NCI-H82 (cell line): ENCODE results near the gene PFKP.

Experiments
- DNase-seq: peaks from one replicate; lab custom pipeline; 2025; lab: John Stamatoyannopoulos, UW

PFKP gene

DNA sequence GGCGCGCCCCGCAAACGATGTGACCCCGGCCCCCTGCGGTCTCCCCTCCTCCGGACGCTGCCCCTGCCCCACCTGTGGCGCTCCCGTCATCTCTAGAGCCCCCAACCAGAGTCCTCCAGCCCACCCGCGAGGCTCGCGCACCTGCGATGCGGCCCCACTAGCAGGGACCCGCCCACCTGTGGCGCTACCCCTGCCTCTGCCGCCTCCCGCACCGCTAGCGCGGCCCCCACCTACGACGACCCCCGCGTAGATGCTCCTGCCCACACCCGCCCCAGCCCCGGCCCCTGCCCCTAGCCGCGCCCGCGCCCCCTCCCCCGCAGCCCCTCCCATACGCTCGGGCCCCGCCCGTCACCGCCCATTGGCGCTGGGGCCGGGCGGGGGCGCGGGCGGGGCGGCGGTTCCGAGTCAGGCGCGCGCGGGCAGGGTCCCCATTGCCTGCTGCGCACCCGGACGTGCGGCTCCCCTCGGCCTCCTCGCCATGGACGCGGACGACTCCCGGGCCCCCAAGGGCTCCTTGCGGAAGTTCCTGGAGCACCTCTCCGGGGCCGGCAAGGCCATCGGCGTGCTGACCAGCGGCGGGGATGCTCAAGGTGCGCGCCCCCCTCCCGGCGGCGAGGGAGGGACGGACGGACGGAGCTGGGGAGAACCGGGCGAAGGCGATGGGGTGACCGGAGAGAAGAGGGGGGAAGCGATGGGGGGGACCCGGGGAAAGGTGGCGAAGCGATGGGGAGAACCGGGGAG is at the start of gene PFKP:
TSS of gene PFKP (plus strand) at position 431 of the 741 bp plus-strand sequence. CDS start at position 479, 48 bp downstream.
- DNase-seq, result peak; percentile 56

DNA sequence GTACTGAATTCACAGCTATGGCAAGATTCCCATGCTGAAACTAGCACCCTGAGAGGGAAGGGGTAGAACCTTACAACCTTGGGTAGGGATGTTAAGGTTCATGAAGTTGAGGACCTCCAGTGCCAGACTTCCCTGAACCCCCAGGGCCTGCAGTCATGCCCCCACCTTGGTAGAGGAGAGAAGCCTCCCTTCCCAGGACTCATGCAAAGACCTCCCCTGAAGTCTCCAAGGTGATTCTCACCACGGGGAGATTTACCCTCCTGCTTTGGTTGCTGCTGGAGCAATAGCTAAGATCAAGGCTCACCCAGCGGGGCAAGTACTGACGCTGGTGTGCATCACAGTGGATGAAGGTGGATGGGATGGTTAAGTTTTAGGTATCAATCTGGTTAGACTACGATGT is 49.1 kb upstream of the PFKP start:
- no peak for DNase-seq

DNA sequence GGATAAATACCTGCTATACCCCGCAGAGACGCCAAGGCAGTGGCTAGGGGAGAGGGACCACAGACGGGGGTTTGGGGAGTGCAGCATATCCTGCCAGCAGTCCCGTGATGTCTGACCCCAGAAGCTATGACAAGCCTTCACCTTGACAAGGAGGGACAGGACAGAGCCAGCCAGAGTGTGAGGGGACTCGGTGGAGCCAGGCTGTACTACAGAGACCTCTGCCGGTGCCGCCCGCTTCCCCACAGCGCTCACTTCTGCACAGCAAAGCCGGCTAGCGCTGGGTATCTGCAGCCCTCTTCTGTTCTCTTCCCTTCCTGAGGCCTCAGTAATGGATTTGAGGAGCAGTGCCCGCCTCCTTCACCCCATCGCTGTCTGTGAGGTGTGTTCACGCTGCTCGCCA is 47.0 kb upstream of the PFKP start:
- no peak for DNase-seq

DNA sequence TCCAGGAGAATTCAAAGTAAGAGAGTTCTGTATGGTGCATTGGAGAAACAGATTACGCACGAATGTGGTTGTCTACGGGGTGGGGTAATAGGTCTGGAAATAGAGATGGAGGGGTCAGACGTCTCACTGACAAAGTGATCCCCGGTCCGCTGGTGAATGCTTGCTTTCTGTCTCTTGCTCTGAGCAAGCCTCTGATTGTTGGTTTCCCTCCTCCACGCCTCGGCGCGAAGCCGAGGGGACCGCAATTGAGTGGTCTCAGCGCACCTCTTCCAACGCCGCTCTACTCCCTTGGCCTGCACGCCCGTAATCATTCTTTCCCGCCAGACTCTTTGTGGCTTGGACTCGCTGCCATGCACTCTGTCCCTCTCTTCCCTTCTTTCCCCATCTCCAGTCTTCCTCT is 46.5 kb upstream of the PFKP start:
- no peak for DNase-seq

DNA sequence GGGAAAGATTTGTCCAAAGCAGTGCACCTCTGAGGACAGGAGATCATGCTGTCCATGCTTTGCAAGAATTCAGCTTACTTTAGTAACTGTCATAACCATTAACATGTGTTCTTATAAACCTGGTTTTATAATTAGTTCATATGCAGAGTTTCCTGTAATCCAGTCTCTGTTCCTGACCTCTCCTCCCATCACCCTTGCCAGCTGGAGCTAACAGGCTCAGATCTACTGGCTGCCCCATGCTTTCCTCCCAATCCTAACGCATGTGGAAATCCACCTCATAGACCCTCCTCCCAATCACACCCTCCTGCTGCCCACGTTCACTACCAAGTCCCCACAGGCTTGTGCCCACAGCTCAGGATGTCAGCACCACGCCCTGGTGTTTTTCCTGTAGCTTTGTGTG is 45.3 kb upstream of the PFKP start:
- DNase-seq, result no peak

DNA sequence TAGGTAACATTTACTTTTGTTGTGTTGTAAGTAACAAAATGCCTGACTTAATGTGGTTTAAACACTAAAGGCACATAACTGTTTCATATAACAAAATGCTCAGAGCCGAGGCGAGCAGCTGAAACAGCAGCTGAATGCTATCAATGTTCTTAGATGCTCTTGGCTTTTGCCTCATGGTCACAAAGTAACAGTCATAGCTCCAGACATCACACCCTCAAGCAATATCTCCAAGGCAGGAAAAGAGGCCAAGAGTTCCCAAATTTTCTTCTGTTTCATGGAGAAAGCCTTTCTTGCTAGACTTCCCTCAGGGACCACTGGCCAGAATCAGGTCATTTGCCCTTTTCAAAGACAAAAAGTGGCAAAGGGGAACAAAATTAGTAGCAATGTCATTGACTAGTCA is 43.5 kb upstream of the PFKP start:
- no peak for DNase-seq

DNA sequence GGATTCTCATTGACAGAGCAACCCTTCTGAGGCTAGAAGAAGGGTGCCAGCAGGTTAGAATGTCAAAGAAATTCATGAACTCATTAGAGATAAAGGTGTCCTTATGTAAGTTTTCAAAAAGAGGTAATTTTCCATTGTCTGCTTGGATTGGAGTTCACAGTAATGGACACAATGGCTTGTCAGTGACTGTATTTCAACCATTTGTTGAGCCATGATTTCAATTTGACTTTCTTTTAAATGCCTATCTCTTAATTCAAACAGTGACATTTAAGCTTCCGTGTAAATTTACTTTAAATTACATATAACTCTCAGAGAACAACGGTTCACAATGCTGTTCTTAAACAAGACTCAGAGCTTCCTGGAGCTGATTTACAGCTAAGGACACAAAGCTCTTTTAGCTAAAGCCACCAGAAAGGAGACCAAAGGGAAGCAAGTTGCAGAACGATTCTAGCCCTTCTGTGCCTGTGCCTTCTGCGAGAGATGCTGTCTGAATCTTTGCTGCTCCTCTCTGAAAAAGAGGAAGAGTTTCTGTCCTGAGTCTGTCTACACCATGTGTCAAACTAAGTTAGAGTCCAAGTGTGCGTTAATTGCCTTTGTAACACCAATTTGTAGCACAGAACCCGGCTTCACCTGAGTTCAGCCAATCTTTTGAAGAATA is 42.2 kb upstream of the PFKP start:
- DNase-seq, result no peak

DNA sequence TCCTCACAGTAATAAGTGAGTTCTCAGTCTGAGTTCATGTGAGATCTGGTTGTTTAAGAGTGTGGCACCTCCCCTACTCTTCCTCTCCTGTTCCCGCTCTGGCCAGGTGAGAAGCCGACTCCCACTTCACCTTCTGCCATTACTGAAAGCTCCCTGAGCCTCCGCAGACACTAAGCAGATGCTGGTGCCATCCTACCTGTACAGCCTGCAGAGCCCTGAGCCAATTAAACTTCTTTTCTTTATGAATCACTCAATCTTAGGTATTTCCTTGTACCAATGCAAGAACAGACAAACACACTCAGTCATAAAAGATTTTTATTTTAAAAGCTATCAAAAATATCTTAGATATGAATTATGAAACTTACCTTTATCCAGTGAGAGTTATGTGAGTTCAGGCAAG is 39.5 kb upstream of the PFKP start:
- DNase-seq, result no peak

DNA sequence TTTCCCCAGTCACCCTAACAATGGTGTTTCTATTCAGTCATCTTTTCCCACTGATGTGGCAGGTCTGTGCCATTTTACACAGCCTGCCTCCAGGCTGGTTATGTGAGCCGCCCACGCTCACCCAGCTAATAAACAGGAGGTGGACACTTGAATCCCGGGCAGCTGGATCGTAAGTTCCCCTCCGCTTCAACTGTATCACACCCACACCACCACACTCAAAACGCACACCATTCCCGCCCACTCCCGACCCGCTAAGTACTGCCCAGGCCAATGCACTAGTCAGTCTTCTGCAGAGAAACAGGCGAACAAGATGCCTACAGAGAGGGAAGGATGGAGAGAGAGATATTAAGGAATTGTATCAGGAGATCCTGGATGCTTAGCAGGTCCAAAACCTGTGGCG is 38.9 kb upstream of the PFKP start:
- DNase-seq, result no peak

DNA sequence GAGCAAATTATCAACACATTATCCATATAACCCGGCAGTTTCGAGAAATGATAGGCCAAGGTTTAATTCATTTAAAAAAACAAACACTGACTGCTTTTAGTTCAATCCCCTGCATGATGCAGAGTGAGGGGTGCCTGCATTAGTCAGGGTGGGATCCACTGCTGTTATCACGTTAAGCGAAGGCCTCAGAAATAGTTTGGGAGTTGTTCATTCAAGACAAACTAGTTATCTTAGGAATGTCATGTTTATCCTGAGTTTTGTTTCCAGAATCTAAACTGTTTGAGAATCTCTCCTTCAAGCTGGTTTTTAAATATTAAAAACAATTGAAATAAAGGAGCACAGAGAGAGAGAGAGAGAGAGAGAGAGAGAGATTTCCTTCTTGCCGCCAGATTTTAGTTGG is 36.6 kb upstream of the PFKP start:
- DNase-seq, result no peak

DNA sequence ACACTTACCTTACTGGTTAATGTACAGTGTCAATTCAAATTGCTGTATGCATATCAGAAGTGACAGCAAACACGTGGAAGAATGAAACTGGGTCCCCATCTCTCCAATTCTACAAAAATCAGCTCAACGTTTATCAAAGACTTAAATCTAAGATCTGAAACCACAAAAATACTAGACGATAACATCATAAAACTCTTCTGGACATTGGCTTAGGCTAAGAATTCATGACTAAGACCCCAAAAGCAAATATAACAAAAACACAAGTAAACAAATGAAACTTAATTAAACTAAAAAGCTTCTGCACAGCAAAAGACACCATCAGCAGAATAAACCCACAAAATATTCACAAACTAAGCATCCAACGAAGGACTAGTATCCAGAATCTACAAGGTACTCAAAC is 35.9 kb upstream of the PFKP start:
- no peak for DNase-seq

DNA sequence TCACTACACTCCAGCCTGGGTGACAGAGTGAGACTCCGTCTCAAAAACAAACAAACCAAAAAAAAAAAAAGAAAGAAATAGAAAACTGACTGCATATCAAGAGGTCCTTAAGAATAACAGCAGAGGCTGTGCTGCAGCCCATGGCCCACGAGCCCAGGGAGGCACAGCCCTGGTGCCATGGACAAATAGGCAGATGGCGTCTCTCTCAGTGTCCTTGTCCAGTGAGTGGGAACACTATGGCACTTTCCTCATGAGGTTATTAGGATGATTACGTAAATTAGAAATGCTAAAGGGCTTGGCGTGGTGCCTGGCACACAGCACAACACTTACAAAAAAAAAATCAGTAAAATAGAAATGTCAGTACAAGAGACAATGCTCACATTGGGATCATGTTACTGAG is 33.4 kb upstream of the PFKP start:
- DNase-seq, result no peak

DNA sequence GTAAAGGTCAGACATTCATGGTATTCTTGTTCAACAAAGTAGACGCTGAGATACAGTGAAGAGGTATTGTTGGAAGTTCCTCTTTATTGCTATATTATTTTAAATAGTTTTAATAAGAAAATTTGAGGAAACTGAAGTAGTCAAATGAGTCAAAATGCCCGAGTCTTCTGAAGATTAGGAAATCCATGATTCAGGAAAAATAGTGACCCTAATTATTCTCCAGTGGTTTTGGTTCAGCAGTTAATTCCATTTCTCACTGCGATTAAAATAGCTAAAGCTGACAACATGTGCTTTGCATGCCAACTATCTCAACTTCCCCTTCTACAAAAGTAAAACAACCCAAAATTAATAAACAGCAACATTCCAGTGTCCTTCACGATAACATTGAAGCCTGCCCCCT is 32.7 kb upstream of the PFKP start:
- no peak for DNase-seq

DNA sequence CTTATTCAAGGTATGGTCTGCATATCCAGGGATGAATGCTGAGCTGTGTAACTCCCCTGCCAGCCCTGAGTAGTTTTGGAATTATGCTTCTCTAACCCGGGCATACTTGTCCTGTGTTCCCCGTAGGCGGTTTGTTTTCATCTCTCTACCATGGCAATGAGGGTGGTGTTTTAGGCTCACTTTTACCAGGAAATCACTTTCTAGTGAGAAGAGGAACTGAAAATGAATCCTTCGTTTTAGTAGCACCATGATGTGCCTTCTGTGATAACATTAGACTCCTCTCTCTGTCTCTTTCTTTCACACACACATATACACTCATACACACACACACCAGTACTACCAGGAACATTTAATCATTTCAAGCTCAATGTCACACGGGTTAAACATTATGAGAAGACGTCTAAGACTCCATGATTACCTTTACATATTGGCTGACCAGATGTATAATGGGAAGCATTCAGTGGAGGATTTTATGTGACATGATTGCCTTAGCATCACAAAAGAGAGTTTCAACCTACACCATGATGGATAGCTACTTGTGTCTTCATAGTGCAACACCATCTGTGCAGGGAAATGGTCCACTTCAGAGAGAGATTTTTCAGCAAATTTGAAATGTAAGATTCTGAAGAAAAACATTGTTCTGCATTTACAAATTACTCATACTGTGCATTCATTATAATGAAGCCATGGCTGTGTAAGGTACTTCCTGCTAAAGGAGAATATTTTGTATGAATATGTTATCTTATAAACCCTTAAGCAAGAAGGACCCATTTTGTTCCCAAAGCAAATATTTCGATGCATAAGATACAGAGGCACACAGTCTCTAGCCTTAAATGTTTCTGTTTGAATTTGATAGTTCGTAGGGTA is 31.0 kb upstream of the PFKP start:
- DNase-seq, result no peak

DNA sequence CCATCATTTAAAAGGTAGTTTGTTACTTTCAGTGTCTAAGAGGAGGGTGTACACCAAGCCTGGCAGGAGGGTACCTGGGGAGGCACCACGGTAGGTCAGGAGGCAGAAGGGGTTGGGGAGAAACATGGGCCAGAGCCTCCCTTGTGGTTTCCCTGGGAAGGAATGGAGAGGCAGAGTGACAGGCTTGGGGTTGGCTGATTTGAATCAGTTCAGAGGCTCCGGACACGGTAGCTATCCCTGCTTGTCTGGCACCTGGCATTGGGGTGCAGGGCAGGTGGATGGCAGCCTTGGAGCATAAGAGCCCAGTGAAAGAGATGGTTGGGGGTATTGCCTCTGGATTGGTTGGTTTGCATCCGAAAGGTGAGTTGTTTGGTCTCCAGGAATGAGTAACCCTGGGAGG is 30.2 kb upstream of the PFKP start:
- DNase-seq, result no peak

DNA sequence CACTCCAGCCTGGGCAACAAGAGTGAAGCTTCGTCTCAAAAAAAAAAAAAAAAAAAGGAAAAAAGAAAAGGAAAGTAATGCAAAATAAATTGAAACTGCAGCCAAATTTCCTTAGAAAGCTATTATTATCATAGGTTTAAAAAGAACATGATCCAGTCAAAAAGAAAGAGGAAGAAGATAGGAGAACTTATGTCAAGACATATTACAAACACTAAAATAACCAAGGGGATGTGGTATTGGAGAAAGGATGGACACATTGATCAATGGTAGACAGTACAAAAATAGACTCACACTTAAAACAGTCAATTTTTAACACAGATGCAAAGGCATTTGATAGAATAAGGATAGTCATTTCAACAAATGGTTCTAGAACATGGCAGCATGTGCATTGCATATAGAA is 27.3 kb upstream of the PFKP start:
- DNase-seq, result no peak

DNA sequence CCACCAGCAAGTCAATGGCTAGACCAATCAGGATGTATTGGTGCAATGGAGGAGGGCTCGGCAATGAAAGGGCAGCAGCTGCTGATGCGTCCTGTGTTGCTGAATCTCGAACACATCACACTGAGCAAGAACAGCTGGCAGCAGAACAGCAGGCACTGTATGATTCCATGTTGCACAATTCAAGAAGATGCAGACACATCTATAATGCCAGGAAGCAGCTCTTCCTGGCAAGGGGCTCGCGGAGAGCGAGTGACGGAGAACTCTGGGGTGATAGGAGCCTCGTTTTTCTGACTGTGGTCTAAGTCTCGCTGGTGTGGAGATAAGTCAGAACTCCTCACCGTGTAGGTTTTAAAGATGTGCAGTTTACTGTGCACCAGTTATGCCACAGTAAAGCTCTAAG is 24.8 kb upstream of the PFKP start:
- no peak for DNase-seq

DNA sequence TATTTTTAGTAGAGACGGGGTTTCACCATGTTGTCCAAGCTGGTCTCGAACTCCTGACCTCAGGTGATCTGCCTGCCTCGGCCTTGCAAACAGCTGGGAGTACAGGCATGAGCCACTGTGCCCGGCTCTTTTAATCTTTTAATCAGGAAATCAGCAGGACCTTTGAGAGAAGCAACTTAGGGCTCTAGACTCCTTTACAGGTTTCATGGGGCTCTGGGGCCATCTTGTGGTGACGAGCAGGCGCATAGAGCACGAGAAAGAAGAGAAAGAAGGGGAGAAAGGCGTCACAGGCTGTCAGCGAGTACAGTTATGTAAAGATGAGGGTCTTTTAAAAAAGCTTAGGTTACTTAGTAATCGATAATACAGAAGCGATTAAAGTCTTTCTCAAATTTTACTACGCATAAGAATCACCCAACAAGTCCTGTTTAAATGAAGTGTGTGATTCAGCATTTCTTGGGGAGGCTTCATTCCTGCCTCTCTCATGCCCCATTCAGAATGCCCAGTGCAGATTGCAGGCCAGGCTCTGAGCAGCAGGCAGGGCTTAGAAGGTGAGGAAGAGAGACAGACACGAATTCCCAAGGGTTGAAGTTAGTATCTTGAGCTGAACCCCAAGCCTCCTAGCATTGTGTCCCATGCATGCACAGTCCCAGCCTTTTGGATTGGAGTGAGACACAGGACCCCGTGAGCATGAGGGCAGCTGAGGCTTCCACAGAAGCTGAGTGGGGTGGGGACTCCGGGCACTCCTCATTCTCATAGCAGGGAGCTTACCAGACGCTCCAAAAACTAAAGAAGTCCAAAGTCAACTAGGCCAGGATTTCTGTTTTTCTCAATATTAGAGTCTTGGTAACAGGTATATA is 23.6 kb upstream of the PFKP start:
- peak; percentile 89 for DNase-seq

DNA sequence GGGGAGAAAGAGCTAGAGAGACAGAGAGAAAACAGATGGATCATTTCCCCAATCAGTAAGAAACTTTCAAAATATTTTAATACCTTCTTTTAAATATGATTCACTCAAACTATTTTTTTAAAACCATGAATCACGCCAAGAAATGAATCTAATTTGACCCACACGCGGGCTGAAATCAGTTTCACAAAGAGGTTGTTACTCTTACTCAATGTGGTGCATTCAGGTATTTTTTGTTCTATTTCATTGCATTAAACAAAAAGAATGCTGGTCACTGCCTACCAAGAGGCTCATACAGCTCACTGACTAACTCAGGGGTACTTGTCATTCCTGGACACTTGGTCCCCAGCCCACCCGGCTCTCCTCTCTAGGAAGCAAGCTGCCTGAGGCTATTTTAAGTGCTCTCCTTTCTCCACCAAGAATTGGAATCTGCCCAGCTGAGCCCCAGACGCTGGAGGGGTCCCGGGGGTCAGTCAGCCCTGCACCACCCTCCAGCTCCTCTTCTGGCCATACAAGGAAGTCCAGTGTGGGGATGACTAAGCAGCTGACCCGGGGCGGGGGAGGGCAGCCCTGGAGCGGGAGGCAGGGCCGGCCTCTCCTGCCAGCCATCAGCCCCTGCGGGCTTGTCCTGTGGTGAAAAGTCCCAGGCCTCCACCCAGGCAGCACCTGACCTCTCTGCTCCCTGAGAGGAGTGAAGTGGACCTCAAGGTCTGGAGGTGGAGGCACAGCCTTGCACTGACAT is 21.7 kb upstream of the PFKP start:
- DNase-seq, result no peak

DNA sequence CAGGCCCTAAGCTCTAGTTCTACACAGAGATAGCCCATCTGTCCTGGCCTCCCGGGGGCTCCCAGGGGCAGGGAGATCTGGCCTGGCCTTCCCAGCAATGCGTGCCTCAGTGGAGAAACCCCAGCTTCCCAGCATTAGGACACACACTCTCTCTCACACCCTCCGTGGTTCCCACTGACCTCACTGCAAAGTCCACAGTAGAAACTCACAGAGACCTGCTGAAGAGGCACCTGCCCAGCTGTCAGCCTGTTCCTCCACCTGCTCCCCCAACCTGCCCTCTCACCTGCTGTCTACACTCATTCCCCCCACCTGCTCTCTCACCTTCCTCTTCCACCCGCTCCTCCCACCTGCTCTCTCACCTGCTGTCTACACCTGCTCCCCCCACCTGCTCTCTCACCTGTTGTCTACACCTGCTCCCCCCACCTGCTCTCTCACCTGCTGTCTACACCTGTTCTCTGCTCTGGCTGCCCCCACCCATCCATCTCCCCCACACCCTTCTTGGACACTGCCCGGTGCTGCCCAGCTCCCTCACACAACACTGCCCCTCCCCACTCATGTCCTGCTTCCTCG is 21.1 kb upstream of the PFKP start:
- DNase-seq, result no peak

DNA sequence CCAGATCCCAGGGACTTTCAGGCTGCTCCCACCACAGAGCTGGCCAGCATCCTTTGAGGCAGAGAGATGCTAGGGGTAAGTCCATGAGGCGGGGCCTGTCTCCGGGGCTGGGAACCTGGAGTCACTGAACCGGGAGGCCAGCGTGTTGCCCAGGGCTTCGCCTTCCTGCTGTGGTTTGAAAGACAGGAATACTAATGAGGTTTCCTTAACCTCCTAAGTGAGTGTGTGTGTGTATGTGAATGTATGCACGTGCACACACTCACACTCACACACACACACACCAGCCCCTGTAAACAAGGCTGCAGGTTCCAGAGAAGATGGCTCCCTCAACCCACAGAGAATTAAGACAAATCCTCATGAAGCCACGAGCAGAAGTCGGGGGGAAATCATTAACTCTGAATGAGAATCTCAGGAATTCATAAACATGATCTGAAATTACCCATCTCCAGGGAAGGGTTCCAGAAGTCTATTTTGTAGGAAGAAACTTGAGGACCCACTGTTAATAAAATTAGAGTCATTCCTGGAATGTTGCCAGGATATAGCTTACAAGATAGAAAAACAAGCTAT is 20.3 kb upstream of the PFKP start:
- DNase-seq, result no peak
